Small intestine (tissue), 7 donors: ENCODE data around the gene GRN. TPM values are rescaled to one million over a fixed set of nuclear protein-coding genes. Genes with fewer than 3 reads are reported as not detected.
A peak's percentile ranks its signal among the peaks of the same experiment; 100 is the strongest.

Experiments used
- DNase-seq, 2 donors: peaks; one replicate each; pipeline versions ENCODE4 v3.0.0 to v3.0.0-alpha.2; 2013
- FAIRE-seq: peaks from 2 replicates; lab custom pipeline; 2012; peaks lifted over from hg19 to GRCh38; lab: Jason Lieb, UNC
- H3K27ac ChIP-seq, 3 donors: one replicate each; pipeline ENCODE4 v1.5.1; 2013; ENCODE audit warnings: low read length in 2 of 3, mild to moderate bottlenecking in 2 of 3, control low read depth in 1 of 3, inconsistent platforms in 1 of 3, low read depth in 1 of 3, moderate library complexity in 1 of 3
- H3K27me3 ChIP-seq, 3 donors: one replicate each; pipeline ENCODE4 v1.6.1; 2013; ENCODE audit warnings: low read length in 3 of 3, inconsistent platforms in 1 of 3; ENCODE audit not compliant: control insufficient read depth in 3 of 3, insufficient read depth in 3 of 3
- H3K36me3 ChIP-seq, 3 donors: one replicate each; pipeline ENCODE4 v1.6.1; 2013; ENCODE audit warnings: low read length in 3 of 3, inconsistent platforms in 1 of 3, low read depth in 1 of 3, mild to moderate bottlenecking in 1 of 3, moderate library complexity in 1 of 3; ENCODE audit not compliant: control insufficient read depth in 3 of 3, insufficient read depth in 2 of 3
- H3K4me1 ChIP-seq, 3 donors: one replicate each; pipeline ENCODE4 v1.6.1; 2013; ENCODE audit warnings: low read length in 2 of 3, inconsistent platforms in 1 of 3, low read depth in 1 of 3, mild to moderate bottlenecking in 1 of 3, moderate library complexity in 1 of 3; ENCODE audit not compliant: control insufficient read depth in 3 of 3, insufficient read depth in 2 of 3
- H3K4me3 ChIP-seq, 3 donors: one replicate each; pipeline ENCODE4 v1.5.1; 2013; ENCODE audit warnings: low read length in 3 of 3, control low read depth in 1 of 3, inconsistent platforms in 1 of 3, low read depth in 1 of 3, mild to moderate bottlenecking in 1 of 3, moderate library complexity in 1 of 3
- H3K9me3 ChIP-seq, 2 donors: one replicate each; pipeline ENCODE4 v1.6.1; 2013; ENCODE audit warnings: low read depth in 1 of 2, low read length in 1 of 2; ENCODE audit not compliant: control insufficient read depth in 2 of 2, insufficient read depth in 1 of 2
- WGBS, 3 donors: extraction: QIAGEN DNeasy Blood & Tissue Kit; methylation state at CpG; one replicate each; pipeline ENCODE4 v1.1.7; 2013; 5-methylcytosine and 5-hydroxymethylcytosine counted together
- polyA plus RNA-seq, 4 donors: library from polyadenylated mRNA; stranded (reverse) in 3 of 4; unstranded in 1 of 4; fragments of 200-250 nt in 3 of 4; fragments of 120-200 nt in 1 of 4; gene quantifications; one replicate each; pipeline versions ENCODE4 v1.2.1 to v1.2.3, GENCODE V29; 2013
- donor health status: healthy with polysubstance abuse.
- donor health status: control.
- donor health status: control.
- donor health status: Bipolar disorder and iron deficiency.
- donor health status: healthy.

Gene GRN
- polyA plus RNA-seq, 4 donors, result 82.3 to 842 (median 111) TPM

DNA sequence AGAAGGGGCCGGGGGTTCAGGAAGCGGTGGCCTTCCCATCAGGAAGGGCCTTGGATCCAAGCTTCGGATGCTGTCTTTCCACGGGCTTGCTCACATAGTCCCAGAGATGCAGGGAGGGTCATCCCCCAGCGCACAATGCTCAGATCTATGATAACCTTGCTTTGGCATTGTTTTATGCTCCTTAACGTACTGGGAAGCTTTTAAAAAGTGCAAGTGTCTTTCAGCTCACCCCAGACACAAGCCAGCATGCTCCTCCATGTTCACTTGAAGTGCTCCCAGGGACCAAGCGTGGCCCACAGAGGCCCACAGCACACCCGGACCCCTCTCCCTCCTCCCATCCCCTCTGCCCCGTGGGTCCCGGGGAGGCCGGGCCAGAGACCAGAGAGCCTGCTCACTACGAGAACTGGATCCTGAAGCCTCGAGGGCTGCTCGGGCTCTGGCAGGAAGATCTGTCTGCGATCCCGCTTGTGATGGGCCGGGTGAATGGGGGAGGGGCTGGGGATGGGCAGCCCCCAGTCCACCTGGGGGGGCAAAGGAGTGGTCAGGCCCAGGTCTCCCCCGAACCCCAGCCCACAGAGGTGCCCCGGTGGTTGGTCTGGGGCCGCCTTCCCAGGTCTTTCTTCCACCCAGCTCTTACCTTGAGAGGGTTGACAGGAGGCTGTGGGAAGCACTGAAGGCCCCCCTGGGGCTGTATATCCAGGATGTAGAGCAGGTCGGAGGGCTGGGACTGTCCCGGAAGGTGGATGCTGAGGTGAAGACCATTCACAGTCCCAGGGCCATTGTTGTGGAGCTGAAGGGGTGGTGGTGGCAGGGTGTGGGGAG lies 30.3 kb downstream of the GRN start:
- Histone ChIP-seq H3K27me3 (peaks cover 0 to 28% (median 0%) of the 10 kb centered on the region in 3 donors), H3K4me3 (no peak overlapping the region), H3K27ac (no peak overlapping the region), H3K36me3 (no peaks in the 10 kb centered on the region), H3K4me1 (peaks cover 0 to 7% (median 0%) of the 10 kb centered on the region in 3 donors), H3K9me3 (no peaks in the 10 kb centered on the region)
- no peak for DNase-seq
- WGBS, 3 donors, result 25 to 41% (median 32%) methylated on average over 21 to 22 of the region's 22 CpGs
- FAIRE-seq, result no peak

DNA sequence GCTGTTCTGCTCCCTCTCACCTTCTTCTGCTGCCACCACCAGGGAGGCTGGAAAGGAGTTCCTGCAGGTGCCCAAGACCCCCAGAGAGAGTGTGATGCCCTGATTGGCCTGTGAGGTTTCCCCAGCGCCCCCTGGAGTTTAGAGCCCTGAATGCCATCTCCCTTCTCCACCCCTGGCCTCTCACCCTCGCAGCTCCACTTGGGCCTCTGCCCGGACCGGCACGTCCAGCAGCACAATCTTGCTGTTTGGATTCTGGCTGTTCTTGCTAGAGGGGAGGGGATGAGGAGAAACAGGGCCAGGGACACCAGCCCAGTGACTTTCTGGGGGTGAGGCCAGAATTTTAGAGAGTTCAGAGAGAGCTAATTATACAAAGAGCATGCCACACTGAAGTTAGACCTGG lies 31.0 kb downstream of the GRN start:
- 5 to 19% (median 9%) methylated on average over 5 of the region's 5 CpGs for WGBS, 3 donors
- FAIRE-seq (no peak), DNase-seq (peak in 1 of 2 donors; percentile 42)

DNA sequence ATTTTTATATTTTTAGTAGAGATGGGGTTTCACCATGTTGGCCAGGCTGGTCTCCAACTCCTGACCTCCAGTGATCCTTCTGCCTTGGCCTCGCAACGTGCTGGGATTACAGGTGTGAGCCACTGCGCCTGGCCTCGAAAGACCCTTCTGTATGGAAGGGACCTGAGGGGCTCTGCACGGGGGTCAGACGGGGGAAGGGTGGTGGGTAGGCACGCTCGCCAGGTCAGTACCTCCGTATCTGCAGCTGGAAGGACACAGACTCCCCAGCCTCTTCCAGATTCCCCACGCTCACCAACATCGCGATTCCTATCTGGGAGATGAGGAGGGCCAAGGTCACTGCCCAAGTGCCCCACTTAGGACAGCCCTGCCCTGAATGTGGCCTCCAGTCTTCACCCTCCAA lies 31.7 kb downstream of the GRN start:
- WGBS, 3 donors, result 79 to 83% (median 81%) methylated on average over 12 of the region's 12 CpGs
- no peak for FAIRE-seq

More for the DNA sequence above, 31.0 kb downstream of the GRN start:
- H3K4me1 ChIP-seq, result peaks cover 0 to 7% (median 0%) of the 10 kb centered on the region in 3 donors
- peaks cover 0 to 31% (median 0%) of the 10 kb centered on the region in 3 donors for H3K27me3 ChIP-seq
- H3K9me3 ChIP-seq, result no peaks in the 10 kb centered on the region
- no peak overlapping the region for H3K27ac ChIP-seq
- no peak overlapping the region for H3K4me3 ChIP-seq
- H3K36me3 ChIP-seq, result no peaks in the 10 kb centered on the region

DNA sequence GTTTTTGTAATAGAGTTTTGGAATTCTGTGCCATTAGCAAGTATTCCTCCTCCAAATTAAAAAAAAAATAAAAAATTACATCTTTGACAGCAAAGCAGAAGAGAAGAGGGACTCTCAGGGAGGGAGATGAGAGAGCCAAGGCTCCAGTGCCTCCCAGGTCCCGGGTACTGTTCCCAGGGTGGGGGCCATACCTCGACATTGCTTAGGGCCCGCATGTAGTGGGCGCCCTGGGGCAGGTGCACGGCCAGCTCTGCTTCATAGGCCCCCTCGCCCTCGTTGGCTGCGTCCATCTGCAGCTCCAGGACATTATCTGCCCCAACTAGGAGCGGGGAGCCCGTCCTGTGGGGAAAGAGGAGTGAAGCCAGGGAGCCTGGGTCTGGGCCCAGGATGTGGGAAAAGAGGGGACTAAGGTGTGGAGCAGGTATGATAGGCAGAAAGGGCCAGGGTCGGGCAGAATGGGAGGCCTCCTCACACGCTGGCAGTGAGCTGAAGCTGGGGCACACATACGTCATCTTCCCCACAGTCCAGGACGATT lies 33.1 kb downstream of the GRN start:
- Histone ChIP-seq H3K9me3 (no peaks in the 10 kb centered on the region), H3K27me3 (peaks cover 0 to 45% (median 0%) of the 10 kb centered on the region in 3 donors), H3K4me3 (no peak overlapping the region), H3K27ac (no peak overlapping the region), H3K4me1 (peaks cover 0 to 7% (median 0%) of the 10 kb centered on the region in 3 donors), H3K36me3 (no peaks in the 10 kb centered on the region)
- 75 to 85% (median 80%) methylated on average over 14 of the region's 14 CpGs for WGBS, 3 donors
- DNase-seq (no peak), FAIRE-seq (no peak)

More for the DNA sequence above, 31.7 kb downstream of the GRN start:
- no peaks in the 10 kb centered on the region for H3K36me3 ChIP-seq
- H3K4me3 ChIP-seq, result no peak overlapping the region
- DNase-seq, result no peak
- peaks cover 0 to 7% (median 0%) of the 10 kb centered on the region in 3 donors for H3K4me1 ChIP-seq
- H3K9me3 ChIP-seq, result no peaks in the 10 kb centered on the region
- peaks cover 0 to 32% (median 0%) of the 10 kb centered on the region in 3 donors for H3K27me3 ChIP-seq
- H3K27ac ChIP-seq, result no peak overlapping the region

DNA sequence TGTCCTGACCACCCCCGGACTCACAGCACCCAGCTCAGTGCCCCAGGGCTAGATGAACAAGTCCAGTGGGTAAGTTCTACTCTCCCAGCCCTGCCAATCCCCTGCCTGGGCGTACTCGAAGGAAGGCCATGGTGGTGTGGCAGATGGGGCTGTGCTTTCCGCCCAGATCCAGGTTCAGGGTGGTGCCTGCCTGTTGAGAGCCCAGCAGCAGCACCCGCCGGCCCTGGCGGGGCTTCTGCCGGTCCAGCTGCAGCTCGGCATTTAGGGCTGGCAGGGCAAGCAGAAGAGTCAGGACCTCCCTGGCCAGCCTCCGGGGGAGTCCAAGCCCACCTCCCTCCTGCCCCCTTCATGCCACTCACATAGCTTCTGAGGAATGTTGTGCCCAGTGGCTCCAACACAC lies 34.8 kb downstream of the GRN start:
- no peak for FAIRE-seq
- WGBS, 3 donors, result 75 to 89% (median 80%) methylated on average over 10 of the region's 10 CpGs

DNA sequence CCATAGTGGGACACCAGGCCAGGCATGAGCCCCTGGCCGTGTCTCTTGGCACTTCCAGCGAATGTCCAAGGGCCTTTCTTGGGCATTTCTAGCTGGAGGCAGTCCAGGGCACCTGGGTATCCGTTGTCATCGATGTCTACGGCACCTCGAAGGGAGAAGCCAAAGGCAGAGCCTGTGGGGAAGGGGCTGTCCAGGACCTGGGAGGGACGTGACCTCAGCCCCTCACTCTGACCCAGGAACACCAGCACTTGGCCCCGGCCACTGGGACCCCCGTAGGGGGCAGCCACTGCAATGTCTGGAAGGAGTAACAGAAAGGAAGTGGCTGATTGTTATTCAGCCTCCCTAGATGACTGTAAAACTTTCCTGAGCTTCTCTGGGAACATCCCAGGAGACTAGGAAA lies 35.7 kb downstream of the GRN start:
- DNase-seq (no peak), FAIRE-seq (no peak)
- H3K4me3 ChIP-seq, result no peak overlapping the region
- H3K36me3 ChIP-seq, result no peaks in the 10 kb centered on the region
- peaks cover 0 to 13% (median 2%) of the 10 kb centered on the region in 3 donors for H3K4me1 ChIP-seq
- no peak overlapping the region for H3K27ac ChIP-seq
- WGBS, 3 donors, result 65 to 76% (median 72%) methylated on average over 9 of the region's 9 CpGs
- H3K9me3 ChIP-seq, result no peaks in the 10 kb centered on the region
- H3K27me3 ChIP-seq, result peaks cover 0 to 64% (median 2%) of the 10 kb centered on the region in 3 donors

More for the DNA sequence above, 34.8 kb downstream of the GRN start:
- H3K27ac ChIP-seq, result no peak overlapping the region
- H3K9me3 ChIP-seq, result no peaks in the 10 kb centered on the region
- H3K4me3 ChIP-seq, result no peak overlapping the region
- peaks cover 0 to 56% (median 2%) of the 10 kb centered on the region in 3 donors for H3K27me3 ChIP-seq
- DNase-seq, result no peak
- peaks cover 0 to 6% (median 0%) of the 10 kb centered on the region in 3 donors for H3K4me1 ChIP-seq
- H3K36me3 ChIP-seq, result no peaks in the 10 kb centered on the region

DNA sequence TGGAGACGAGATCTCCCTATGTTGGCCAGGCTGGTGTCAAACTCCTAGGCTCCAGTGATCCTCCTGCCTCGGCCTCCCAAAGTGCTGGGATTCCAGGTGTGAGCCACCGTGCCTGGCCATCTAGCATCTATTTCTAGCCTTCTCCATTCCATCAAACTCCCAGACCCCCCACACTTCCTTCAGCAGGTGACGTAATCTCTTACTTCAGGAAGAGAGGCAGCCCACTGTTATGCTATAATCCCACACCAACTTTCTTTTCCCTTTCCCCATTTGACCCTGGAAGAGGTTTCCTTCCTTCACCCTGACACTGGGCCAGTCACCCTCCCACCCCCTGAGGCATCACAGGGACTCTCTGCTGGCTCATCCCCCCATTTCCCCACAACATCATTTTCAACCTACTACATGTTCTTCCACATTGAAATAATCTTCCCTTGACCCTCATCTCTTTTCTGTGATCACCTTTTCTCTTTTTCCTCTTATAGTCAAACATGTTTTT lies 36.8 kb downstream of the GRN start:
- no peak overlapping the region for H3K4me3 ChIP-seq
- no peaks in the 10 kb centered on the region for H3K36me3 ChIP-seq
- peaks cover 0 to 16% (median 3%) of the 10 kb centered on the region in 3 donors for H3K4me1 ChIP-seq
- 78 to 82% (median 82%) methylated on average over 4 of the region's 4 CpGs for WGBS, 3 donors
- peaks cover 2 to 69% (median 2%) of the 10 kb centered on the region in 3 donors for H3K27me3 ChIP-seq
- no peaks in the 10 kb centered on the region for H3K9me3 ChIP-seq
- FAIRE-seq (no peak), DNase-seq (no peak)
- H3K27ac ChIP-seq, result no peak overlapping the region

DNA sequence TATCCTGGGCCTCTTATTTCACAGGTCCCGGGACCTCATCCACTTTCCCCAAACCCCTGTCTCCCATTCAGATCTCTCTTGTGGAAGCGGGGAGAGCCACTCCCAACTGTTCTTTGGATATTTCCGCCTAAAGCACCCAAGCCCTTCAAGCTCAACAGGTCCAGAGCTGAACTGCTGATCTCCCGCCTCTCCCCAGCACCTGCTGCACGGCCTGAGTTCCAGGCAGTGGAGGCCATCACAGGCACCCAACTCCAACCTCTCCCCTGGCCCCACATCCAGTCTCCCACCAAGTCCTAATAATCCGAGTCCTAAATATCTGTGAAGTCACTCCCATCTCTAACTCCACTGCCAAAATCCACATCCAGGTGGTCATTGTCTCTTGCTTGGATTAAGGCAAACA lies 37.8 kb downstream of the GRN start:
- Histone ChIP-seq H3K9me3 (no peaks in the 10 kb centered on the region), H3K27ac (no peak overlapping the region), H3K4me1 (peaks cover 0 to 16% (median 3%) of the 10 kb centered on the region in 3 donors), H3K36me3 (no peaks in the 10 kb centered on the region), H3K4me3 (no peak overlapping the region), H3K27me3 (peaks cover 2 to 71% (median 2%) of the 10 kb centered on the region in 3 donors)
- 51 to 85% (median 61%) methylated on average over 6 of the region's 6 CpGs for WGBS, 3 donors
- DNase-seq (no peak), FAIRE-seq (no peak)
